ENCODE measurements around the gene CCDC186. TPM values are rescaled to one million over a fixed set of nuclear protein-coding genes. Genes with fewer than 3 reads are reported as not detected.

CCDC186 gene
- total and polyA plus RNA-seq, 2 of the 4 experiments (the other 2 are of a cell fraction) = 3.0 to 6.1 TPM

GRCh38 chr10:114079421-114079820, 94.6 kb downstream of the CCDC186 start:
- Histone ChIP-seq H3K56ac (ENCODE audit: extremely low read depth, insufficient read depth, low read length) (no peak overlapping the region), H3K14ac (replicated peaks; ENCODE audit: low read depth, low read length) (no peak overlapping the region)

More at GRCh38 chr10:114079421-114079820, 94.6 kb downstream of the CCDC186 start:
- Histone ChIP-seq H3K9me1 (ENCODE audit: insufficient read depth, low read length) (no peaks in the 10 kb centered on the region), H2AFZ (replicated peaks; ENCODE audit: low read length, poor library complexity) (no peak overlapping the region), H4K91ac (ENCODE audit: insufficient read depth, low read depth, low read length) (no peak overlapping the region), H3K9me3 (ENCODE audit: control insufficient read depth, insufficient read depth, low read length) (no peaks in the 10 kb centered on the region), H4K8ac (ENCODE audit: low read depth in 2 of 2, low read length in 2 of 2) (no peak overlapping the region), H3K18ac (ENCODE audit: low read depth, low read length) (no peak overlapping the region), H2BK15ac (ENCODE audit: low read depth, low read length) (no peak overlapping the region), H3K4ac (ENCODE audit: low read depth, low read length) (no peak overlapping the region), H3K27ac (ENCODE audit: insufficient read depth, low read length) (no peak overlapping the region), H4K5ac (ENCODE audit: low read depth, low read length) (no peak overlapping the region), H2BK120ac (ENCODE audit: low read depth, low read length) (no peak overlapping the region), H3K9ac (ENCODE audit: low read depth, low read length) (no peak overlapping the region), H4K20me1 (ENCODE audit: insufficient read depth, low read length) (no peaks in the 10 kb centered on the region), H2BK20ac (ENCODE audit: low read depth, low read length) (no peak overlapping the region), H2AK9ac (replicated peaks; ENCODE audit: low read depth, low read length, poor library complexity) (no peak overlapping the region), H3K4me2 (ENCODE audit: low read depth, low read length) (no peak overlapping the region), H3K27me3 (ENCODE audit: control insufficient read depth, insufficient read depth, low read length) (peaks cover 6% of the 10 kb centered on the region), H3K4me3 (ENCODE audit: insufficient read depth, low read depth, low read length) (no peak overlapping the region), H3K23ac (ENCODE audit: low read depth, low read length) (no peak overlapping the region), H2BK5ac (ENCODE audit: low read depth, low read length, poor library complexity, severe bottlenecking) (no peak overlapping the region), H3K79me1 (ENCODE audit: low read depth in 1 of 2, low read length in 2 of 2) (no peaks in the 10 kb centered on the region), H3K4me1 (ENCODE audit: control insufficient read depth, insufficient read depth, low read length) (no peaks in the 10 kb centered on the region), H2AK5ac (ENCODE audit: low read depth, low read length) (no peak overlapping the region), H3K36me3 (ENCODE audit: control insufficient read depth, insufficient read depth, low read length) (no peaks in the 10 kb centered on the region)
- dilution Hi-C loops (cut with HindIII; ENCODE audit: low sequenced_read_pairs, unreplicated experiment) (no loop called here), intact Hi-C loops (cut with micrococcal nuclease) (no loop called here), in situ Hi-C loops (cut with MboI; ENCODE audit: low sequenced_read_pairs) (no loop called here)
- WGBS, 2 experiments (ENCODE audit: extremely low coverage in 2 of 2, insufficient read length in 1 of 2) = 22% methylated on average over 1 of the region's 5 CpGs; no CpG with 5 or more reads in 1 of the 2 experiments
- CTCF ChIA-PET = no interaction called here
- TF ChIP-seq NFE2L2 (IDR thresholded peaks at IDR 0.05; ENCODE audit: low read depth, low read length) (no peak), MAZ (IDR thresholded peaks at IDR 0.05; ENCODE audit: borderline replicate concordance, low read depth, low read length) (no peak), USF2 (IDR thresholded peaks at IDR 0.05; ENCODE audit: low read depth, low read length) (no peak), RCOR1 (IDR thresholded peaks at IDR 0.05; ENCODE audit: insufficient replicate concordance, low read length) (no peak), POLR2A (IDR thresholded peaks at IDR 0.05; ENCODE audit: low read depth, low read length) (no peak)
- DNase-seq = no peak
- no TSS peak for BruUV-seq (replicated peaks)
- no peak for ATAC-seq (ENCODE audit: low read depth)
- POLR2A ChIA-PET (ENCODE audit: unreplicated experiment) = no interaction called here
